Vagina (tissue), 2 donors: ENCODE measurements around the gene LIPM. TPM values are rescaled to one million over a fixed set of nuclear protein-coding genes. Genes with fewer than 3 reads are reported as not detected.

ENCODE experiments used
- DNase-seq, 2 donors: peaks; one replicate each; pipeline ENCODE4 v3.0.0-alpha.2; 2017; ENCODE audit errors: extremely low spot score in 2 of 2
- H3K27ac ChIP-seq: fragments of 200-600 bp; sonication (generic); one replicate; pipeline ENCODE4 v1.5.1; 2019
- H3K27me3 ChIP-seq: fragments of 200-600 bp; sonication (generic); one replicate; pipeline ENCODE4 v1.5.1; 2019
- H3K36me3 ChIP-seq, 2 donors: fragments of 200-600 bp; sonication (generic); one replicate each; pipeline ENCODE4 v1.5.1; 2017 to 2019
- H3K4me1 ChIP-seq: fragments of 200-600 bp; sonication (generic); one replicate; pipeline ENCODE4 v1.5.1; 2019
- H3K4me3 ChIP-seq, 2 donors: fragments of 200-600 bp; sonication (generic); 1 replicate in 1 of 2; 2 replicates in 1 of 2; pipeline ENCODE4 v1.5.1; 2016 to 2019
- H3K9me3 ChIP-seq: fragments of 200-600 bp; sonication (generic); one replicate; pipeline ENCODE4 v1.5.1; 2019
- POLR2A ChIP-seq, 2 donors: fragments of 450-650 bp; IDR thresholded peaks; one replicate each; pipeline ENCODE4 v1.6.1; 2017; ENCODE audit warnings: antibody characterized with exemption in 2 of 2, mild to moderate bottlenecking in 2 of 2, moderate library complexity in 2 of 2
- POLR2AphosphoS5 ChIP-seq, 2 donors: sonication (generic); formaldehyde crosslinking; IDR thresholded peaks; one replicate each; pipeline ENCODE4 v1.9.0; 2017; ENCODE audit warnings: antibody characterized with exemption in 2 of 2, mild to moderate bottlenecking in 2 of 2, low read depth in 1 of 2; ENCODE audit not compliant: insufficient read depth in 1 of 2
- intact Hi-C: fragments of 100-400 bp; cut with DNase I; formaldehyde crosslinking; loops from one replicate; pipeline ENCODE4 v1.15.1; 2023
- total RNA-seq: library from RNA; depleted of rRNA; stranded (reverse); fragments of >200 nt; gene quantifications from one replicate; pipeline ENCODE4 v1.2.3, GENCODE V29; 2016
- TF ChIP-seq, protein P1 (sequence below), 3 experiments: fragments of 450-650 bp in 2 of 3; fragments of 200-600 bp in 1 of 3; sonication (generic) in 1 of 3; IDR thresholded peaks; one replicate each; pipeline ENCODE4 v1.5.1; 2017 to 2019; ENCODE audit warnings: antibody characterized with exemption in 3 of 3, mild to moderate bottlenecking in 2 of 3, moderate library complexity in 2 of 3

Gene LIPM
- total RNA-seq, 1 donor from 2014 or later = not detected

DNA sequence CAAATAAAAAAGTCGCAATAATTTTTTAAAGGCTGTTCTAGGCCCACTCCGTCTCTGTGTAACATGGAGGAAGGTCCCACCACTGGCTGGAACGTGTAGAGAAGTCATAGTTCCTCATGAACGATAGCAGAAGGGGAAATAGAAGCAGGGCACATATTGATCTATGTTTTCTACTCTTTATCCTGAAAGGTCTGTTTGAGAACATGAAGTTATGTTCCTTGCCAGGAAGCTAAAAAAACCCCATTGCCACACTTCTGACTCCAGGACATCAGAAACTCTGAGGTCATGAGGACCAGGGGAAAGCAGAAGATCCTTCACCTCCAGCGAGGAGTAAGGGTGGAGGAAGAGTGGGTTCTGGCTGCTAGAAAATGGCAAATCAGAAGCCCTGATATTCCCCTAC, 38.4 kb downstream of the LIPM start:
- TF ChIP-seq POLR2AphosphoS5 (IDR thresholded peaks at IDR 0.05; ENCODE audit: insufficient read depth in 1 of 2, low read depth in 1 of 2) (no peak), POLR2A (IDR thresholded peaks at IDR 0.05) (no peak)
- TF ChIP-seq, protein P1, sequence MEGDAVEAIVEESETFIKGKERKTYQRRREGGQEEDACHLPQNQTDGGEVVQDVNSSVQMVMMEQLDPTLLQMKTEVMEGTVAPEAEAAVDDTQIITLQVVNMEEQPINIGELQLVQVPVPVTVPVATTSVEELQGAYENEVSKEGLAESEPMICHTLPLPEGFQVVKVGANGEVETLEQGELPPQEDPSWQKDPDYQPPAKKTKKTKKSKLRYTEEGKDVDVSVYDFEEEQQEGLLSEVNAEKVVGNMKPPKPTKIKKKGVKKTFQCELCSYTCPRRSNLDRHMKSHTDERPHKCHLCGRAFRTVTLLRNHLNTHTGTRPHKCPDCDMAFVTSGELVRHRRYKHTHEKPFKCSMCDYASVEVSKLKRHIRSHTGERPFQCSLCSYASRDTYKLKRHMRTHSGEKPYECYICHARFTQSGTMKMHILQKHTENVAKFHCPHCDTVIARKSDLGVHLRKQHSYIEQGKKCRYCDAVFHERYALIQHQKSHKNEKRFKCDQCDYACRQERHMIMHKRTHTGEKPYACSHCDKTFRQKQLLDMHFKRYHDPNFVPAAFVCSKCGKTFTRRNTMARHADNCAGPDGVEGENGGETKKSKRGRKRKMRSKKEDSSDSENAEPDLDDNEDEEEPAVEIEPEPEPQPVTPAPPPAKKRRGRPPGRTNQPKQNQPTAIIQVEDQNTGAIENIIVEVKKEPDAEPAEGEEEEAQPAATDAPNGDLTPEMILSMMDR (IDR thresholded peaks at IDR 0.05) = no peak
- intact Hi-C loops = no loop called here
- H3K36me3 ChIP-seq = no peaks in the 10 kb centered on the region
- no peaks in the 10 kb centered on the region for H3K27me3 ChIP-seq
- no peaks in the 10 kb centered on the region for H3K9me3 ChIP-seq
- no peak overlapping the region for H3K4me3 ChIP-seq
- DNase-seq = no peak
- H3K27ac ChIP-seq = no peak overlapping the region
- H3K4me1 ChIP-seq = no peaks in the 10 kb centered on the region

DNA sequence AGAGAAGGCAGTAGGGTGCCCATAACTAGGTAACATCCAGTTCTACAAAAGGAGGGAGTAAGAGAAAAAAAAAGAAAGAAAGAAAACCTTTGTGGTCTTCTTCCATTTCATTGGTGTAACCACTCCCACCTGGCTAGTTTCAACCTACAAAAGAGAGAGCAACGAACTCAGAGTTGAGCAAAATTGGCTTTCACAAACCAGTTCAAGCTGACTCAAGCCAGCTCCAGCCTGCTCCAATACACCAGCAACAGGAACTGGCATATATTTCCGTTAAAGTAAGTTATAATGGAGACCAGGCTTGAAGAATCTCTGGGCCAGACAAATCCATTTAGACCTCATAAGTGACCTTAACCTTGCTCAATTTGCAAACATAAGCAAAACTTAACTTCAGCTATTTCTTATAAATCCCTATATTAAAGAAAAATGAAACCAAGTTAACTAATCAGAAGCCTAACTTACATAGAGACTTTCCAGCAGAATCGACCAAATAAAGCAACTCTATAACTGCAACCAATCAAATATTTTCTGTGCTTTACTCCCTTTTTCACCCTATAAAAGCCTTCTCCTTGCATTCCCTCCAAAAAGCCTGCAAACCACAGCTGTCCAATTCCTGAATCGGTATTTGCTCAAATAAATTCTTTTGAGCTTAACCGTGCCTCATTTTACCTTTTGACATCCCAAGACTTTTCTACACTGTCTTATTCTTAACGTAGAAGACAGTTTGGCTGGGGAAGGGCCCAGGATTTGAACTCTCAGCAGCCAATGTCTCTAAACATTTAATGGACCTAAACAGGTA, 39.0 kb downstream of the LIPM start:
- TF ChIP-seq POLR2AphosphoS5 (IDR thresholded peaks at IDR 0.05; ENCODE audit: insufficient read depth in 1 of 2, low read depth in 1 of 2) (no peak), POLR2A (IDR thresholded peaks at IDR 0.05) (no peak)
- TF ChIP-seq, protein P1 (IDR thresholded peaks at IDR 0.05) = no peak
- Histone ChIP-seq H3K36me3 (no peaks in the 10 kb centered on the region), H3K9me3 (no peaks in the 10 kb centered on the region), H3K4me3 (no peak overlapping the region), H3K27ac (no peak overlapping the region), H3K4me1 (no peaks in the 10 kb centered on the region), H3K27me3 (no peaks in the 10 kb centered on the region)
- intact Hi-C loops = no loop called here
- no peak for DNase-seq

DNA sequence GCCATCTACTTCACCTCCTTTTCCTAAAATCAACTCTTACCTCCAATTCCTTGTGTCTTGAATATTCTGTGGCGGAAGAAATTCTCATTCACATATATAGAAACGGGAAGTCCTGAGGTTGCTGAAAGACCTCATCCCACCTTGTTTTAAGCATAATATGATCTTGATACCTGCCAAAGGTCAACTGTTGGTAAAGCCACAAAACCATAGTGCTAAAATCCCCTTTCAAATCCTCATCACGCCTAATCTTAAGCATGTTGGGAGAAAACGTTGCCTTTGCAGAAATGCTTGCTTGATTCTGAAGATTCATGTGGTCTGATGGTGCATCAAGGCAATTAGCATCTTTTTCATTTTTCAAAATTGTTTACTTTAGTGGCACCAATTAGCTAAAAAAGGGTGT, 40.6 kb downstream of the LIPM start:
- Histone ChIP-seq H3K27me3 (no peaks in the 10 kb centered on the region), H3K4me1 (no peaks in the 10 kb centered on the region), H3K4me3 (no peak overlapping the region), H3K36me3 (no peaks in the 10 kb centered on the region), H3K9me3 (no peaks in the 10 kb centered on the region), H3K27ac (no peak overlapping the region)
- DNase-seq = no peak
- intact Hi-C loops = no loop called here
- TF ChIP-seq POLR2A (IDR thresholded peaks at IDR 0.05) = no peak
- TF ChIP-seq, protein P1 (IDR thresholded peaks at IDR 0.05) = no peak
- no peak for TF ChIP-seq POLR2AphosphoS5 (IDR thresholded peaks at IDR 0.05; ENCODE audit: insufficient read depth in 1 of 2, low read depth in 1 of 2)

DNA sequence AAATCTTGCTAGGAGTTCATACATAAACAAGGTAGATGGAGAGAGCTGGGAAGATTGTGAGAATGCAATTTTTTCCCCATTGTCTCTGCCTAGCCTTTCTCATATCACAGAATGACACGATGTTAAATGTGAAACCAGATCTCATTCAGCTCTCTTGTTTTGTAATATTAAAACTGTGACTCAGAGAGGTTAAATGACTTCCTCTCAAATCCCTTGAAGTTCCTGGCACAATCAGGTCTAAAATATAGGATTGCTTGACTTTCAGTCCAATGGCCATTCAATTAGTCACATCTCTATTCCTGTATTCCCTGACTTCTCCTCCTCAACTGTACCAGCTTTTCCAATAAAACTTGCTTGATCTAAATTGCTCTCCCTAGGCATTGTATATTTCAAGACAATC, 46.0 kb downstream of the LIPM start:
- peak in 1 of 2 donors; percentile 66 for TF ChIP-seq POLR2AphosphoS5 (IDR thresholded peaks at IDR 0.05; ENCODE audit: insufficient read depth in 1 of 2, low read depth in 1 of 2)
- TF ChIP-seq, protein P1 (IDR thresholded peaks at IDR 0.05) = no peak
- no peak overlapping the region for H3K4me3 ChIP-seq
- H3K27me3 ChIP-seq = no peaks in the 10 kb centered on the region
- no peak overlapping the region for H3K27ac ChIP-seq
- intact Hi-C loops = no loop called here
- no peaks in the 10 kb centered on the region for H3K9me3 ChIP-seq
- peaks cover 12% of the 10 kb centered on the region for H3K4me1 ChIP-seq
- H3K36me3 ChIP-seq = no peaks in the 10 kb centered on the region
- DNase-seq = no peak

DNA sequence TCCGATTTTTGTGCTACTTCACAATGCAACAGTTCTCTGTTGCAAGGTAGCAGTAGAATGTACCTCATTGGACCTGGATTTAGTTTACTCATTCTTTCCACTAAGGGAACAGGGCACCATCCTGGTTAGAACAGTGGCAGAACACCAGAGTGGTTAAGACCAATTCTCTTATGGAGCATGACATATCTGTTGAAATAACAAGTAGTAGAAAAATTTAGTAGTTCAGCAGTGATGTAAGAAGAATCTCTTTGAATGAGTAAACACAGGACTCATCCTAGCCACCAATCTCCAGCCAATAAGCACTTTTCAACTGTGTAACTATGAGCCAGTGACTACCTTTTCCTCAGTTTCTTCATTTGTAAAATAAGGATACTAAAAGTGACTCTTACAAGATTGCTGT, 46.7 kb downstream of the LIPM start:
- Histone ChIP-seq H3K27ac (no peak overlapping the region), H3K4me3 (no peak overlapping the region), H3K36me3 (no peaks in the 10 kb centered on the region), H3K27me3 (no peaks in the 10 kb centered on the region), H3K9me3 (no peaks in the 10 kb centered on the region), H3K4me1 (peaks cover 12% of the 10 kb centered on the region)
- intact Hi-C loops = no loop called here
- TF ChIP-seq POLR2A (IDR thresholded peaks at IDR 0.05) (no peak), POLR2AphosphoS5 (IDR thresholded peaks at IDR 0.05; ENCODE audit: insufficient read depth in 1 of 2, low read depth in 1 of 2) (no peak)
- TF ChIP-seq, protein P1 (IDR thresholded peaks at IDR 0.05) = no peak
- DNase-seq = no peak
